PFSK-1 (cell line): ENCODE results near the gene BRF1.

Experiments
- FOXP2 ChIP-seq: optimal IDR thresholded peaks from 2 replicates; pipeline ENCODE3; 2011; ENCODE audit warnings: borderline replicate concordance, control low read depth, inconsistent platforms; ENCODE audit not compliant: insufficient read depth; ENCODE audit errors: extremely low read length, extremely low read depth
- POLR2AphosphoS5 ChIP-seq: IDR thresholded peaks from 2 replicates; pipeline ENCODE4 v1.6.1; 2012; ENCODE audit warnings: low read depth, mild to moderate bottlenecking, control low read depth, low read length, moderate library complexity
- SIN3A ChIP-seq: IDR thresholded peaks from 2 replicates; pipeline ENCODE4 v1.6.1; 2012; ENCODE audit warnings: mild to moderate bottlenecking, low read length, moderate library complexity, borderline replicate concordance; ENCODE audit not compliant: insufficient read depth
- TAF1 ChIP-seq: IDR thresholded peaks from 2 replicates; pipeline ENCODE4 v1.6.1; 2012; ENCODE audit warnings: low read length, control low read depth, borderline replicate concordance; ENCODE audit not compliant: insufficient read depth
- TF ChIP-seq, protein P1 (sequence below), 2 experiments: IDR thresholded peaks; 2 replicates each; pipeline versions ENCODE4 v1.6.1 to v1.8.0; 2011 to 2012; ENCODE audit warnings: low read depth in 2 of 2, low read length in 2 of 2, control low read depth in 1 of 2, inconsistent platforms in 1 of 2, mild to moderate bottlenecking in 1 of 2, moderate library complexity in 1 of 2; ENCODE audit not compliant: insufficient read depth in 1 of 2

DNA sequence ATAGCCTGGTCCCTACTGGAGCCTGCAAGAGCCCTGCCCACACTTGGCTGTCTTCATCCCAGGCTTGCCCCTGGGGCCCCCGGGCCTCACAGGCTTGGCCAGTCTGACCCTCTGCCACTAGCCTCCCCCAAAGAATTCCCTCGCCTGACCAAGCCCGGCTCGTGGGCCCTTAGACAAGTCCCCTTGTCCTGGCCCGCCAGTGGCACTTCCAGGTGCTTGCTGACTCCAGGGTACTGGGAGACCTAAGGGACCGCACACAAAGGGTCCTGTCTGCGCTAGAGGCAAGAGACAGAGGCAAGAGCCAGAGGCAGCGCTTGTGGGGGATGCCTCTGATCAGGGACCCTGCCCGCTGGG is 47.5 kb downstream of the BRF1 start:
- TF ChIP-seq TAF1, result no peak
- TF ChIP-seq, protein P1, sequence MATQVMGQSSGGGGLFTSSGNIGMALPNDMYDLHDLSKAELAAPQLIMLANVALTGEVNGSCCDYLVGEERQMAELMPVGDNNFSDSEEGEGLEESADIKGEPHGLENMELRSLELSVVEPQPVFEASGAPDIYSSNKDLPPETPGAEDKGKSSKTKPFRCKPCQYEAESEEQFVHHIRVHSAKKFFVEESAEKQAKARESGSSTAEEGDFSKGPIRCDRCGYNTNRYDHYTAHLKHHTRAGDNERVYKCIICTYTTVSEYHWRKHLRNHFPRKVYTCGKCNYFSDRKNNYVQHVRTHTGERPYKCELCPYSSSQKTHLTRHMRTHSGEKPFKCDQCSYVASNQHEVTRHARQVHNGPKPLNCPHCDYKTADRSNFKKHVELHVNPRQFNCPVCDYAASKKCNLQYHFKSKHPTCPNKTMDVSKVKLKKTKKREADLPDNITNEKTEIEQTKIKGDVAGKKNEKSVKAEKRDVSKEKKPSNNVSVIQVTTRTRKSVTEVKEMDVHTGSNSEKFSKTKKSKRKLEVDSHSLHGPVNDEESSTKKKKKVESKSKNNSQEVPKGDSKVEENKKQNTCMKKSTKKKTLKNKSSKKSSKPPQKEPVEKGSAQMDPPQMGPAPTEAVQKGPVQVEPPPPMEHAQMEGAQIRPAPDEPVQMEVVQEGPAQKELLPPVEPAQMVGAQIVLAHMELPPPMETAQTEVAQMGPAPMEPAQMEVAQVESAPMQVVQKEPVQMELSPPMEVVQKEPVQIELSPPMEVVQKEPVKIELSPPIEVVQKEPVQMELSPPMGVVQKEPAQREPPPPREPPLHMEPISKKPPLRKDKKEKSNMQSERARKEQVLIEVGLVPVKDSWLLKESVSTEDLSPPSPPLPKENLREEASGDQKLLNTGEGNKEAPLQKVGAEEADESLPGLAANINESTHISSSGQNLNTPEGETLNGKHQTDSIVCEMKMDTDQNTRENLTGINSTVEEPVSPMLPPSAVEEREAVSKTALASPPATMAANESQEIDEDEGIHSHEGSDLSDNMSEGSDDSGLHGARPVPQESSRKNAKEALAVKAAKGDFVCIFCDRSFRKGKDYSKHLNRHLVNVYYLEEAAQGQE (IDR thresholded peaks at IDR 0.05; ENCODE audit: insufficient read depth in 1 of 2, low read depth in 2 of 2, low read length in 2 of 2), result no peak
- TF ChIP-seq POLR2AphosphoS5, result no peak
- no peak for TF ChIP-seq FOXP2
- no peak for TF ChIP-seq SIN3A
